Activated T-helper 17 cell treated with anti-CD3 and anti-CD28 coated beads, Interleukin-2, amount 50 U/mL, for 72 hours (primary cell): ENCODE data around the gene CYYR1. TPM values are rescaled to one million over a fixed set of nuclear protein-coding genes. Genes with fewer than 3 reads are reported as not detected.

Experiments
- ATAC-seq: fragments of 150-1000 bp; cut with Tn5 transposase; replicated peaks from 2 replicates; pipeline ENCODE4 v1.10.0; 2021; ENCODE audit warnings: mild to moderate bottlenecking, moderate library complexity
- H3K27ac Mint-ChIP-seq: one replicate; pipeline ENCODE4 v1.8.0; 2022; ENCODE audit warnings: mixed read lengths
- H3K27me3 Mint-ChIP-seq: one replicate; pipeline ENCODE4 v1.8.0; 2022; ENCODE audit warnings: mixed read lengths
- H3K36me3 Mint-ChIP-seq: one replicate; pipeline ENCODE4 v1.8.0; 2022; ENCODE audit warnings: low read depth, mild to moderate bottlenecking, mixed read lengths
- H3K4me1 Mint-ChIP-seq: one replicate; pipeline ENCODE4 v1.8.0; 2022; ENCODE audit warnings: mixed read lengths
- H3K4me3 Mint-ChIP-seq: one replicate; pipeline ENCODE4 v1.8.0; 2022; ENCODE audit warnings: mild to moderate bottlenecking, mixed read lengths
- H3K9me3 Mint-ChIP-seq: one replicate; pipeline ENCODE4 v1.8.0; 2022; ENCODE audit warnings: mixed read lengths
- total RNA-seq, 2 donors: library from RNA; stranded (reverse); gene quantifications; one replicate each; pipeline ENCODE4 v1.2.3, GENCODE V29; 2022

CYYR1 gene
- total RNA-seq, 2 donors from 2014 or later: not detected

GRCh38 chr21:26532208-26532607 lies 40.9 kb downstream of the CYYR1 start:
- H3K9me3 Mint-ChIP-seq: peaks cover 4% of the 10 kb centered on the region

GRCh38 chr21:26529526-26529925 lies 43.6 kb downstream of the CYYR1 start:
- H3K4me1 Mint-ChIP-seq: no peaks in the 10 kb centered on the region
- H3K9me3 Mint-ChIP-seq: peaks cover 2% of the 10 kb centered on the region
- no peak overlapping the region for H3K27ac Mint-ChIP-seq
- no peak for ATAC-seq
- H3K36me3 Mint-ChIP-seq: no peaks in the 10 kb centered on the region
- H3K4me3 Mint-ChIP-seq: no peak overlapping the region
- peaks cover 1% of the 10 kb centered on the region for H3K27me3 Mint-ChIP-seq

More at GRCh38 chr21:26532208-26532607, 40.9 kb downstream of the CYYR1 start:
- Mint-ChIP-seq H3K27me3 (peaks cover 3% of the 10 kb centered on the region), H3K4me1 (no peaks in the 10 kb centered on the region), H3K27ac (no peak overlapping the region), H3K36me3 (no peaks in the 10 kb centered on the region), H3K4me3 (no peak overlapping the region)
- ATAC-seq: no peak

- no peaks in the 10 kb centered on the region for H3K9me3 Mint-ChIP-seq
- ATAC-seq: no peak
- no peak overlapping the region for H3K27ac Mint-ChIP-seq
- no peaks in the 10 kb centered on the region for H3K4me1 Mint-ChIP-seq
- no peak overlapping the region for H3K4me3 Mint-ChIP-seq
- no peaks in the 10 kb centered on the region for H3K27me3 Mint-ChIP-seq
- H3K36me3 Mint-ChIP-seq: no peaks in the 10 kb centered on the region
Measured at GRCh38 chr21:26528882-26529281, 44.2 kb downstream of the CYYR1 start.

- Mint-ChIP-seq H3K4me1 (no peaks in the 10 kb centered on the region), H3K27me3 (no peaks in the 10 kb centered on the region), H3K4me3 (no peak overlapping the region), H3K27ac (no peak overlapping the region), H3K36me3 (no peaks in the 10 kb centered on the region), H3K9me3 (peaks cover 5% of the 10 kb centered on the region)
- ATAC-seq: no peak
Measured at GRCh38 chr21:26522704-26523103, 50.4 kb downstream of the CYYR1 start.

GRCh38 chr21:26519142-26519541 lies 53.9 kb downstream of the CYYR1 start:
- Mint-ChIP-seq H3K36me3 (no peaks in the 10 kb centered on the region), H3K9me3 (peaks cover 5% of the 10 kb centered on the region), H3K27ac (no peak overlapping the region), H3K4me1 (no peaks in the 10 kb centered on the region), H3K27me3 (no peaks in the 10 kb centered on the region), H3K4me3 (no peak overlapping the region)
- ATAC-seq: no peak

GRCh38 chr21:26515257-26515656 lies 57.8 kb downstream of the CYYR1 start:
- no peak for ATAC-seq
- no peak overlapping the region for H3K4me3 Mint-ChIP-seq
- H3K27ac Mint-ChIP-seq: no peak overlapping the region
- peaks cover 5% of the 10 kb centered on the region for H3K9me3 Mint-ChIP-seq
- no peaks in the 10 kb centered on the region for H3K36me3 Mint-ChIP-seq
- no peaks in the 10 kb centered on the region for H3K4me1 Mint-ChIP-seq
- no peaks in the 10 kb centered on the region for H3K27me3 Mint-ChIP-seq

GRCh38 chr21:26513212-26513611 lies 59.9 kb downstream of the CYYR1 start:
- no peak overlapping the region for H3K27ac Mint-ChIP-seq
- H3K4me1 Mint-ChIP-seq: no peaks in the 10 kb centered on the region
- H3K27me3 Mint-ChIP-seq: no peaks in the 10 kb centered on the region
- H3K4me3 Mint-ChIP-seq: no peak overlapping the region
- no peaks in the 10 kb centered on the region for H3K9me3 Mint-ChIP-seq
- no peaks in the 10 kb centered on the region for H3K36me3 Mint-ChIP-seq
- ATAC-seq: no peak

- H3K9me3 Mint-ChIP-seq: no peaks in the 10 kb centered on the region
- H3K36me3 Mint-ChIP-seq: no peaks in the 10 kb centered on the region
- H3K4me1 Mint-ChIP-seq: no peaks in the 10 kb centered on the region
- no peaks in the 10 kb centered on the region for H3K27me3 Mint-ChIP-seq
- H3K4me3 Mint-ChIP-seq: no peak overlapping the region
- no peak overlapping the region for H3K27ac Mint-ChIP-seq
- no peak for ATAC-seq
Measured at GRCh38 chr21:26512664-26513063, 60.4 kb downstream of the CYYR1 start.

- no peaks in the 10 kb centered on the region for H3K4me1 Mint-ChIP-seq
- H3K4me3 Mint-ChIP-seq: no peak overlapping the region
- no peak overlapping the region for H3K27ac Mint-ChIP-seq
- H3K36me3 Mint-ChIP-seq: no peaks in the 10 kb centered on the region
- no peaks in the 10 kb centered on the region for H3K27me3 Mint-ChIP-seq
- H3K9me3 Mint-ChIP-seq: no peaks in the 10 kb centered on the region
- ATAC-seq: no peak
Measured at GRCh38 chr21:26508903-26509302, 64.2 kb downstream of the CYYR1 start.

- H3K9me3 Mint-ChIP-seq: no peaks in the 10 kb centered on the region
- ATAC-seq: no peak
- no peaks in the 10 kb centered on the region for H3K36me3 Mint-ChIP-seq
- H3K27me3 Mint-ChIP-seq: no peaks in the 10 kb centered on the region
- no peak overlapping the region for H3K4me3 Mint-ChIP-seq
- H3K27ac Mint-ChIP-seq: no peak overlapping the region
- no peaks in the 10 kb centered on the region for H3K4me1 Mint-ChIP-seq
Measured at GRCh38 chr21:26506956-26507355, 66.1 kb downstream of the CYYR1 start.

GRCh38 chr21:26505211-26505610 lies 67.9 kb downstream of the CYYR1 start:
- no peak for ATAC-seq
- no peak overlapping the region for H3K27ac Mint-ChIP-seq
- H3K9me3 Mint-ChIP-seq: no peaks in the 10 kb centered on the region
- H3K36me3 Mint-ChIP-seq: no peaks in the 10 kb centered on the region
- no peaks in the 10 kb centered on the region for H3K27me3 Mint-ChIP-seq
- no peak overlapping the region for H3K4me3 Mint-ChIP-seq
- H3K4me1 Mint-ChIP-seq: no peaks in the 10 kb centered on the region

- H3K36me3 Mint-ChIP-seq: no peaks in the 10 kb centered on the region
- no peak for ATAC-seq
- no peak overlapping the region for H3K27ac Mint-ChIP-seq
- peaks cover 3% of the 10 kb centered on the region for H3K27me3 Mint-ChIP-seq
- H3K9me3 Mint-ChIP-seq: peaks cover 8% of the 10 kb centered on the region
- no peak overlapping the region for H3K4me3 Mint-ChIP-seq
- no peaks in the 10 kb centered on the region for H3K4me1 Mint-ChIP-seq
Measured at GRCh38 chr21:26503414-26503813, 69.7 kb downstream of the CYYR1 start.

GRCh38 chr21:26501495-26502021 lies 71.5 kb downstream of the CYYR1 start:
- H3K9me3 Mint-ChIP-seq: peaks cover 8% of the 10 kb centered on the region
- no peak overlapping the region for H3K27ac Mint-ChIP-seq
- peaks cover 3% of the 10 kb centered on the region for H3K27me3 Mint-ChIP-seq
- ATAC-seq: no peak
- H3K36me3 Mint-ChIP-seq: no peaks in the 10 kb centered on the region
- no peak overlapping the region for H3K4me3 Mint-ChIP-seq
- H3K4me1 Mint-ChIP-seq: no peaks in the 10 kb centered on the region

- peaks cover 3% of the 10 kb centered on the region for H3K27me3 Mint-ChIP-seq
- no peak overlapping the region for H3K27ac Mint-ChIP-seq
- ATAC-seq: no peak
- H3K36me3 Mint-ChIP-seq: no peaks in the 10 kb centered on the region
- peaks cover 11% of the 10 kb centered on the region for H3K9me3 Mint-ChIP-seq
- H3K4me3 Mint-ChIP-seq: no peak overlapping the region
- no peaks in the 10 kb centered on the region for H3K4me1 Mint-ChIP-seq
Measured at GRCh38 chr21:26499495-26499894, 73.6 kb downstream of the CYYR1 start.

GRCh38 chr21:26495283-26495849 lies 77.7 kb downstream of the CYYR1 start:
- H3K36me3 Mint-ChIP-seq: no peaks in the 10 kb centered on the region
- H3K27me3 Mint-ChIP-seq: peaks cover 3% of the 10 kb centered on the region
- H3K27ac Mint-ChIP-seq: no peak overlapping the region
- peaks cover 11% of the 10 kb centered on the region for H3K9me3 Mint-ChIP-seq
- no peak overlapping the region for H3K4me3 Mint-ChIP-seq
- ATAC-seq: no peak
- no peaks in the 10 kb centered on the region for H3K4me1 Mint-ChIP-seq

- H3K27ac Mint-ChIP-seq: no peak overlapping the region
- no peaks in the 10 kb centered on the region for H3K27me3 Mint-ChIP-seq
- no peak overlapping the region for H3K4me3 Mint-ChIP-seq
Measured at GRCh38 chr21:26491663-26492062, 81.4 kb downstream of the CYYR1 start.

More at GRCh38 chr21:26491663-26492062, 81.4 kb downstream of the CYYR1 start:
- Mint-ChIP-seq H3K9me3 (peaks cover 3% of the 10 kb centered on the region), H3K4me1 (no peaks in the 10 kb centered on the region), H3K36me3 (no peaks in the 10 kb centered on the region)
- no peak for ATAC-seq
